G401.6 (cell line): ENCODE data around the gene EIF3C.
A peak's percentile ranks its signal among the peaks of the same experiment; 100 is the strongest.
"Not testable (repeated sequence)": the region's sequence is repeated elsewhere in the genome, so short reads cannot be mapped to it uniquely, and the experiment has no call there.

ENCODE experiments used
- FAIRE-seq: peaks from 2 replicates; lab custom pipeline; 2012; peaks lifted over from hg19 to GRCh38; lab: Jason Lieb, UNC

Gene EIF3C

GRCh38 chr16:28711220-28712083 lies at the start of gene EIF3C:
Gene EIF3C, plus strand, starts transcription at chr16:28711464. Its CDS starts 223 bp downstream, at chr16:28711687.
- FAIRE-seq: peak; percentile 94

DNA sequence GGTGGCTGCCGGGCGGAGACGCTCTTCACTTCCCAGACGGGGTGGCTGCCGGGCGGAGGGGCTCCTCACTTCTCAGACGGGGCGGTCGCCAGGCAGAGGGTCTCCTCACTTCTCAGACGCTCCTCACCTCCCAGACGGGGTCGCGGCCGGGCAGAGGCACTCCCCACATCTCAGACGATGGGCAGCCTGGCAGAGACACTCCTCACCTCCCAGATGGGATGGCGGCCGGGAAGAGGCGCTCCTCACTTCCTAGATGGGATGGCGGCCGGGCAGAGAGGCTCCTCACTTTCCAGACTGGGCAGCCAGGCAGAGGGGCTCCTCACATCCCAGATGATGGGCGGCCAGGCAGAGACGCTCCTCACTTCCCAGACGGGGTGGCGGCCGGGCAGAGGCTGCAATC lies 45.0 kb upstream of the EIF3C start:
- not testable (repeated sequence) for FAIRE-seq

GRCh38 chr16:28667480-28667879 lies 43.8 kb upstream of the EIF3C start:
- not testable (repeated sequence) for FAIRE-seq

DNA sequence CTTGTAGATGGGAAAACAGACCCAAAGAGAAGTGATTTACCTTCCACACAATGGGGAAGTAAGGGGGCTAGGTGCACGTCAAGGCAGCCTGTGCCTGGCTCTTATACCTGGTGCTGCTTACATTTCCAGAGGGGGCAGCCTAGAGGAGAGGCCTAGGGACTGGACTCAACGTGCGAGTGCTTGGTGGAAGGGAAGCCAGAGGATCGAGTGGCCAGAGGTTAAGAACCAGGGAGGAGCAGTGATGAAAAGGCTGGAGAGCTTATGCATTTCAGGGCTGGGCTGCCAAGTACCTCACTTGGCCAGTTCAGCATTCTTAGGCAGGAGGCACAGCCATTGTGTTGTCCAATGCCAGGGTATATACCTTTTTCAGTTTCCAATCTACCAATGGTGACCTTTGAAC lies 43.1 kb upstream of the EIF3C start:
- FAIRE-seq: not testable (repeated sequence)

- FAIRE-seq: not testable (repeated sequence)
Measured at GRCh38 chr16:28688327-28688952, 22.8 kb upstream of the EIF3C start.

- FAIRE-seq: not testable (repeated sequence)
Measured at GRCh38 chr16:28689425-28689824, 21.8 kb upstream of the EIF3C start.

DNA sequence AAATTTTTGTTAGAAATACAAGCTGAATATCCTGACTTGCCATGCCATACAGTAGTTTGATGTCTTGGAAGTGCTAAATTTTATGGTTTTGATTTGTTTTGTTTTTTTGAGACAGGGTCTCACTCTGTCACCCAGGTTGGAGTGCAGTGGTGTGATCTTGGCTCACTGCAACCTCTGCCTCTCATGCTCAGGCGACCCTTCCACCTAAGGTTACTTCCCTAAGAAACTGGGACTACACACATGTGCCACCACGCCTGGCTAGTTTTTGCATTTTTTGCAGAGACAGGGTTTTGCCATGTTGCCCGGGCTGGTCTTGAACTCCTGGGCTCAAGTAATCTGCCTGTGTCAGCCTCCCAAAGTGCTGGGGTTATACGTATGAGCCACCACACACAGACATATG lies 19.5 kb upstream of the EIF3C start:
- not testable (repeated sequence) for FAIRE-seq

DNA sequence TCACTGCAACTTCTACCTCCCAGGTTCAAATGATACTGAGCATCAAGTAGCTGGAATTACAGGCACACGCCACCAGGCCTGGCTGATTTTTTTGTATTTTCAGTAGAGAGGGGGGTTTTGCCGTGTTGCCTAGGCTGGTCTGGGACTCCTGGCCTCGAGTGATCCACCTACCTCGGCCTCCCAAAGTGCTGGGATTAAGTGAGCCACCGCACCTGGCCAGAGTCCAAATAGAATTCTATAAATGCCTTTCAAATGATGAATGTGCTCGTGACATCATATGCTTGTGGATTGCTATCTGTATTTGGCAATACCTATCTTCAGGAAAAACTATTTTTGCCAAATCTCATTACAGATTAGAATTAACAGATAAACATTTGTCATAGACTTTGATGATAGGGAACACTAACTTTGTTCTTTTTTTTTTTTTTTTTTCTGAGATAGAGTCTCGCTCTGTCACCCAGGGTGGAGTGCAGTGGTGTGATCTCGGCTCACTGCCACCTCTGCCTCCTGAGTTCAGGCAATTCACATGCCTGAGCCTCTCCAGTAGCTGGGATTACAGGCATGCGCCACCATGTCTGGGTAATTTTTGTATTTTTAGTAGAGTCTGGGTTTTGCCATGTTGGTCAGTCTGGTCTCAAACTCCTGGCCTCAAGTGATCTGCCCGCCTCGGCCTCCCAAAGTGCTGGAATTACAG lies 17.9 kb upstream of the EIF3C start:
- not testable (repeated sequence) for FAIRE-seq

GRCh38 chr16:28699792-28700191 lies 11.5 kb upstream of the EIF3C start:
- FAIRE-seq: not testable (repeated sequence)

- not testable (repeated sequence) for FAIRE-seq
Measured at GRCh38 chr16:28700349-28700748, 10.9 kb upstream of the EIF3C start.

GRCh38 chr16:28701384-28701783 lies 9.9 kb upstream of the EIF3C start:
- not testable (repeated sequence) for FAIRE-seq

DNA sequence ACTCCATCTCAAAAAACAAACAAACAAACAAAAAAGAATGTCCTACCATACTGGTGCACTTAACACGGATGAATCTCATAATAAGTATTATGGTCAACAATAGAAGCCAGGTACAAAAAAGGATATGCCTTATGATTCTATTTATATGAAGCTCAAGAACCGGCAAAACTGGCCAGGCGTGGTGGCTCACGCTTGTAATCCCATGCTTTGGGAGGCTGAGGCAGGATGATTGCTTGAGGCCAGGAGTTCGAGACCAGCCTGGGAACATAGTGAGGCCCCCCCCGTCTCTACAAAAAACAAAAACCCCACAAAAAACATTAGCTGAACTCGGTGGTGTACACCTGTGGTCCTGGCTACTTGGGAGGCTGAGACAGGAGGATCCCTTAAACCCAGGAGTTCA lies 7.0 kb upstream of the EIF3C start:
- FAIRE-seq: not testable (repeated sequence)

GRCh38 chr16:28722852-28723650 lies 11.8 kb downstream of the EIF3C start:
- FAIRE-seq: not testable (repeated sequence)

DNA sequence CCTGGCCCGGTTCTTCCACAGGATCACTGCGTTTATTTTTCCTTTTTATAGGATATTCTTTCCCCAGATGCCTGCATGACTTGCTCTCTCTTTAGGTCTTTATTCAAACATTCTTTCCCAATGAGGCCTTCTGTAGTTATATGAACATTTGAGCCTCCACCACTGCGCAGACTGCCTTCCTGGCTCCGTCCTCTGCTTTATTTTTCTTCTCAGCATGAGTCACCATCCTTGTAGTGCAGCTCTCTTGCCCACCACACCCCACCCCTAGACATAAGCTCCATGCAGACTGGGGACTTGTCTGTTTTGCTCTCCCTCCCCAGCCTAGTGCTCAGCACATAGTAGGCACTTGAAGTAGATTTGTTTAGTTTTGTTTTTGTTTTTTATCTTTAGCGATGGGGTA lies 20.0 kb downstream of the EIF3C start:
- FAIRE-seq: not testable (repeated sequence)

GRCh38 chr16:28732455-28733124 lies 21.3 kb downstream of the EIF3C start:
- FAIRE-seq: not testable (repeated sequence)

DNA sequence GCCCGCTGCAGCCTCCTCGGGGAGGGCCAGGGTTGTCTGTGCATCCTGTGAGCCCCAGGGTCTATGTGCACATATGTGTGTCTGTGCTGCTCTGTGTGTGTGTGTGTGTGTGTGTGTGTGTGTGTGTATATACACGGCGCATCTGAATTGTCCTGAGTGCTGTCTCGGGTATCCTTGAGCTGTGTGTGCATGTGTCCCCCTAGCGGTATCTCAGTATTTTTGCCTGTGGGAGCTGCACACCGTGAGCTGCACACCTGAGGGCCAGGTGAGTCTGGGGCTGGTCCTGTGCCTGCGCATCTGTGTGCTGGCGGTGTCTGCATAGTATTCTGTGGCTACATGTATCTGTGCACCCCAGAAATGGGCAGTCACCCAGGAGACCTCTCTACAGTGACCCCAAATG lies 28.5 kb downstream of the EIF3C start:
- FAIRE-seq: not testable (repeated sequence)

- not testable (repeated sequence) for FAIRE-seq
Measured at GRCh38 chr16:28740631-28741030, 29.4 kb downstream of the EIF3C start.

GRCh38 chr16:28741295-28741694 lies 30.0 kb downstream of the EIF3C start:
- FAIRE-seq: not testable (repeated sequence)

DNA sequence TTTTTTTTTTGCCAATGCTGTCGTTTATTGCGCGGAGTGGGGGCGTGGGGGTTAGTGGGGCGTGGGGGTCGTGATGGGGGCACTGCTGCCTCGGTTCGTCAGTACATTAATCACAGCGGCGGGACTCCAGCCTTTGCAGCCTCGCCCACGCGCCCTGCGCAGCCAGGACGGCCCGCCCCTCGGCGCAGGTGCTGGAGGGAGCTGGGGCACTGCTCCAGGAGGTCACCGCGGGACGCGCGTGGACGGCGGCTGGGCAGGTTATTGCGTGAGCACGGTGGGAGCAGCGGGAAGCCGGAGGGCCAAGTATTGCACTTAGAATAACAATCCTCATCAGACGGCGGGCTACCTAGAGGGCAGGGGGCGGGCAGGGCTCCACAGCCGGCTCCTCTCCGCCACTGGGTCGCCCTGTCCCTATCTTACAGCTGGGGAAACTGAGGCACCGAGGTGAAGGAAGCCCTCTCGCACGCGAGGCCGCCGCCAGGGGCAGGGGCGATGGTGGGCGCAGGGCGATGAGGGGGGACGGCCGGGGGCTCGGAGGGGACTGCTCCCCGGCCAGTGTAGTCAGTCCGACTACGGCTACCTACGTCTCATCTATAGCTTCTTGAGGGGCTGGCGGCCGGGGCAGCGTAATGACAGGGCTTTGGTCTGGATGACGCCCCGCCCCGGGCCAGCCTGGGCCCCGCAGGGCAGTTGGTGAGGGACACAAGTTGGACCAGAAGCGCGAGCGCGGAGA lies 35.5 kb downstream of the EIF3C start:
- FAIRE-seq: not testable (repeated sequence)

- not testable (repeated sequence) for FAIRE-seq
Measured at GRCh38 chr16:28749997-28750465, 38.8 kb downstream of the EIF3C start.
